Activated T-cell treated with anti-CD3 and anti-CD28 coated beads, Interleukin-2, amount 50 U/mL, for 48 hours (primary cell): ENCODE data around the gene GPER1.
"Not testable (repeated sequence)": the region's sequence is repeated elsewhere in the genome, so short reads cannot be mapped to it uniquely, and the experiment has no call there.

Source experiments
- DNase-seq, 2 experiments: peaks; one replicate each; pipeline ENCODE4 v3.0.0-alpha.2; 2020

Gene GPER1

GRCh38 chr7:1087952-1088920 is at the start of gene GPER1:
TSS of gene GPER1 (plus strand) at chr7:1088113. CDS start at chr7:1091729, 3,616 bp downstream.
- no peak for DNase-seq

- DNase-seq = not testable (repeated sequence)
Measured at GRCh38 chr7:1040233-1040632, 47.7 kb upstream of the GPER1 start.

- no peak for DNase-seq
Measured at GRCh38 chr7:1040790-1041189, 47.1 kb upstream of the GPER1 start.

- DNase-seq = no peak
Measured at GRCh38 chr7:1041551-1042491, 46.1 kb upstream of the GPER1 start.

- no peak for DNase-seq
Measured at GRCh38 chr7:1042492-1042833, 45.5 kb upstream of the GPER1 start.

- no peak for DNase-seq
Measured at GRCh38 chr7:1043552-1044188, 44.2 kb upstream of the GPER1 start.

GRCh38 chr7:1044189-1045068 is 43.5 kb upstream of the GPER1 start, which contains the start of gene GPR146:
TSS of gene GPR146 (plus strand) at chr7:1044546. CDS start at chr7:1057516, 12,970 bp downstream.
- peak; percentile 97 for DNase-seq

- DNase-seq = no peak
Measured at GRCh38 chr7:1045069-1046063, 42.5 kb upstream of the GPER1 start.

GRCh38 chr7:1046722-1047679 is 40.9 kb upstream of the GPER1 start:
- no peak for DNase-seq

GRCh38 chr7:1049006-1049741 is 38.7 kb upstream of the GPER1 start:
- DNase-seq = no peak

- DNase-seq = no peak
Measured at GRCh38 chr7:1049801-1050200, 38.1 kb upstream of the GPER1 start.

GRCh38 chr7:1050254-1050906 is 37.5 kb upstream of the GPER1 start:
- no peak for DNase-seq

GRCh38 chr7:1050956-1051690 is 36.8 kb upstream of the GPER1 start:
- no peak for DNase-seq

GRCh38 chr7:1052031-1052818 is 35.7 kb upstream of the GPER1 start:
- DNase-seq = no peak

GRCh38 chr7:1053002-1053411 is 34.9 kb upstream of the GPER1 start:
- no peak for DNase-seq

GRCh38 chr7:1053816-1054370 is 34.0 kb upstream of the GPER1 start:
- DNase-seq = no peak
